GM12878 (cell line): Measurements from ENCODE around the gene CAPN1. TPM values are rescaled to one million over a fixed set of nuclear protein-coding genes. Genes with fewer than 3 reads are reported as not detected.
A peak's percentile ranks its signal among the peaks of the same experiment; 100 is the strongest.

Experiments
- CHD1 ChIP-seq: IDR thresholded peaks from 2 replicates; pipeline ENCODE4 v1.6.1; 2012; ENCODE audit warnings: low read depth, low read length, improper control_type of control experiment
- CREB1 ChIP-seq: IDR thresholded peaks from 2 replicates; pipeline ENCODE4 v1.6.1; 2012; ENCODE audit warnings: low read depth, mild to moderate bottlenecking, inconsistent platforms
- DPF2 ChIP-seq: fragments of 450-650 bp; IDR thresholded peaks from 2 replicates; pipeline ENCODE4 v1.6.1; 2017; ENCODE audit warnings: mild to moderate bottlenecking
- E2F4 ChIP-seq: IDR thresholded peaks from 2 replicates; pipeline ENCODE4 v1.6.1; 2012; ENCODE audit warnings: low read depth, low read length, improper control_type of control experiment
- ESRRA ChIP-seq: IDR thresholded peaks from 2 replicates; pipeline ENCODE4 v1.6.1; 2012; ENCODE audit warnings: mild to moderate bottlenecking, low read length, improper control_type of control experiment
- ETV6 ChIP-seq, 2 experiments: fragments of 450-650 bp in 1 of 2; IDR thresholded peaks in 1 of 2; conservative IDR thresholded peaks in 1 of 2; 2 replicates each; pipeline ENCODE4 v1.6.1; 2014; ENCODE audit warnings: antibody characterized with exemption in 1 of 2, borderline replicate concordance in 1 of 2, low read depth in 1 of 2, mild to moderate bottlenecking in 1 of 2, moderate library complexity in 1 of 2
- GATAD2B ChIP-seq: fragments of 450-650 bp; conservative IDR thresholded peaks from 2 replicates; pipeline ENCODE4 v1.6.1; 2017; ENCODE audit warnings: low read depth, mild to moderate bottlenecking, moderate library complexity
- MLLT1 ChIP-seq: fragments of 450-650 bp; IDR thresholded peaks from 2 replicates; pipeline ENCODE4 v1.6.1; 2016; ENCODE audit warnings: mild to moderate bottlenecking
- MTA2 ChIP-seq: fragments of 450-650 bp; IDR thresholded peaks from 2 replicates; pipeline ENCODE4 v1.6.1; 2016; ENCODE audit warnings: low read depth, mild to moderate bottlenecking, moderate library complexity
- SP1 ChIP-seq: IDR thresholded peaks from one replicate; pipeline ENCODE4 v1.6.1; 2011; ENCODE audit warnings: low read depth, low read length
- SPI1 ChIP-seq: IDR thresholded peaks from 2 replicates; pipeline ENCODE4 v1.6.1; 2011; ENCODE audit warnings: low read depth, mild to moderate bottlenecking, low read length, moderate library complexity, borderline replicate concordance; ENCODE audit not compliant: insufficient read depth
- WRNIP1 ChIP-seq: IDR thresholded peaks from 2 replicates; pipeline ENCODE4 v1.6.1; 2011; ENCODE audit warnings: low read depth, low read length, improper control_type of control experiment, borderline replicate concordance
- ZBTB40 ChIP-seq: fragments of 450-650 bp; IDR thresholded peaks from 2 replicates; pipeline ENCODE4 v1.6.1; 2016; ENCODE audit warnings: mild to moderate bottlenecking, moderate library complexity, borderline replicate concordance
- ZNF207 ChIP-seq: fragments of 450-650 bp; IDR thresholded peaks from 2 replicates; pipeline ENCODE4 v1.6.1; 2014; ENCODE audit warnings: antibody characterized with exemption, mild to moderate bottlenecking, borderline replicate concordance
- ZNF384 ChIP-seq: IDR thresholded peaks from 2 replicates; pipeline ENCODE4 v1.6.1; 2012; ENCODE audit warnings: low read depth, mild to moderate bottlenecking, low read length, improper control_type of control experiment, borderline replicate concordance
- ZNF687 ChIP-seq: fragments of 450-650 bp; IDR thresholded peaks from 2 replicates; pipeline ENCODE4 v1.6.1; 2017; ENCODE audit warnings: mild to moderate bottlenecking, moderate library complexity
- polyA plus RNA-seq, 11 experiments: library from polyadenylated mRNA; depleted of rRNA in 4 of 11; unstranded in 6 of 11; stranded (reverse) in 5 of 11; fragments of >200 nt; fragmentation: Nextera tagmentation in 4 of 11; fragmentation: Illumina TruSeq in 1 of 11; extraction: Ambion mirVana in 4 of 11; extraction: Trizol in 1 of 11; gene quantifications; 1 replicate in 1 of 11; 2 replicates in 10 of 11; pipeline versions ENCODE4 v1.2.1 to v1.2.3, GENCODE V29; 2011 to 2016; ENCODE audit warnings: inconsistent platforms in 2 of 11, missing spikeins in 2 of 11, low read depth in 1 of 11
- total RNA-seq, 4 experiments: library from RNA; depleted of rRNA in 3 of 4; stranded (reverse); fragments of >200 nt in 3 of 4; fragmentation: Illumina TruSeq in 1 of 4; extraction: Trizol in 1 of 4; gene quantifications; 2 replicates each; pipeline versions ENCODE4 v1.2.1 to v1.2.3, GENCODE V29; 2013 to 2021
- TF ChIP-seq, protein P1 (sequence below): IDR thresholded peaks from 2 replicates; pipeline ENCODE4 v1.6.1; 2012; ENCODE audit warnings: low read length, inconsistent platforms

CAPN1 gene
- total and polyA plus RNA-seq, 10 of the 15 experiments (the other 5 are each of a cell fraction or from before 2014, with no cell fraction given): 2.2 to 167 (median 77.3) TPM

DNA sequence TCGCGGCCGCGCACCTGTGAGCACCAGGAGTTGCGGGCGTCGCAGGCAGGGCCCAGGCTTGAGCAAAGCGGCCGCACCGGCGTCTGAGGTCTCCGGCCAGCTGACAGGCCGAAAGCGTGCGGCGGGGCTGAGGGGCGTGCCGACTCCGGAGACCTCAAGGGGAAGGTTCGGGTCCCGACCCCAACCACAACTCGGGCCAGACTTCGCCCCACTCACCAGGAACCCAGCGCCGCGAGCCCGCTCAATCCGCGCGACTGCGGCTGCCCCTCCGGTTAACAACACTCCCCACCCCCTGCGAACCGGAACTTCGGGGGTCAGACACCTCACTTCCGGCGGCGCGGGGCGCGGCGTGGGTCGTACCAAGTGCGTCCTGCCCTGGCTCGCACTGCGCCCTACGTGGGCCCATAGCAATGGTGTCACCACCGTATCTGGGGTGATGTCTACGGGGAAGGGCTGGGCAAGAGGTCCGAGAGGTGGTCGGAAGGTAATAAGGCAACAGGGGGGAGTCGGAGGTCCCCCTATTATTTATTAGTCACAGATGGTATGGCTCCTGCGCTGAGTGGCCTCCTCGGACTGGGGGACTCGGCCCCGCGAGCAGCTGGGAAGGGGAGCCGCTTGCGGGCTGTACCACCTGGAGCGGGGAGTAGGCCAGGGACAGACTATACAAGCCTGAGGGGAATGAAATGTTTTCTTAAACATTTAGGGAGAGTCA, 47.3 kb upstream of the CAPN1 start, which contains the start of gene SYVN1 (continued):
- peak; percentile 68 for TF ChIP-seq DPF2
- TF ChIP-seq GATAD2B: peak; percentile 86
- TF ChIP-seq ZNF384: no peak
- 0 out of 2 replicates have a peak, but pooled peaks have one; percentile 51 for TF ChIP-seq ESRRA
- TF ChIP-seq WRNIP1: no peak
- TF ChIP-seq, protein P1, sequence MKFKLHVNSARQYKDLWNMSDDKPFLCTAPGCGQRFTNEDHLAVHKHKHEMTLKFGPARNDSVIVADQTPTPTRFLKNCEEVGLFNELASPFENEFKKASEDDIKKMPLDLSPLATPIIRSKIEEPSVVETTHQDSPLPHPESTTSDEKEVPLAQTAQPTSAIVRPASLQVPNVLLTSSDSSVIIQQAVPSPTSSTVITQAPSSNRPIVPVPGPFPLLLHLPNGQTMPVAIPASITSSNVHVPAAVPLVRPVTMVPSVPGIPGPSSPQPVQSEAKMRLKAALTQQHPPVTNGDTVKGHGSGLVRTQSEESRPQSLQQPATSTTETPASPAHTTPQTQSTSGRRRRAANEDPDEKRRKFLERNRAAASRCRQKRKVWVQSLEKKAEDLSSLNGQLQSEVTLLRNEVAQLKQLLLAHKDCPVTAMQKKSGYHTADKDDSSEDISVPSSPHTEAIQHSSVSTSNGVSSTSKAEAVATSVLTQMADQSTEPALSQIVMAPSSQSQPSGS: no peak
- no peak for TF ChIP-seq SP1
- peak; percentile 58; the same call in 1 of the 2 replicates for TF ChIP-seq MTA2
- no peak for TF ChIP-seq E2F4
- peak; percentile 97 for TF ChIP-seq CHD1
- TF ChIP-seq SPI1: no peak
- TF ChIP-seq ZNF687: peak; percentile 78; the same call in 1 of the 2 replicates
- peak; percentile 82 for TF ChIP-seq CREB1
- 0 out of 4 replicates have a peak, but pooled peaks of 1 of the 2 experiments have one; percentile 26 for TF ChIP-seq ETV6 (conservative IDR thresholded peaks at IDR 0.05 in 1 of 2, IDR thresholded peaks at IDR 0.05 in 1 of 2; ENCODE audit: borderline replicate concordance in 1 of 2, low read depth in 1 of 2)
- TF ChIP-seq ZNF207: peak; percentile 96
- peak; percentile 84 for TF ChIP-seq MLLT1
- TF ChIP-seq ZBTB40: peak; percentile 95
